Stimulated activated CD4-positive, alpha-beta T cell treated with anti-CD3 and anti-CD28 coated beads, Interleukin-4, amount 100 ng/mL, for 4 hours (primary cell): ENCODE results near the gene HERC4.
"Not testable (repeated sequence)": the region's sequence is repeated elsewhere in the genome, so short reads cannot be mapped to it uniquely, and the experiment has no call there.

Experiments
- DNase-seq, 2 experiments: peaks; one replicate each; pipeline ENCODE4 v3.0.0-alpha.2; 2020

The HERC4 gene

DNA sequence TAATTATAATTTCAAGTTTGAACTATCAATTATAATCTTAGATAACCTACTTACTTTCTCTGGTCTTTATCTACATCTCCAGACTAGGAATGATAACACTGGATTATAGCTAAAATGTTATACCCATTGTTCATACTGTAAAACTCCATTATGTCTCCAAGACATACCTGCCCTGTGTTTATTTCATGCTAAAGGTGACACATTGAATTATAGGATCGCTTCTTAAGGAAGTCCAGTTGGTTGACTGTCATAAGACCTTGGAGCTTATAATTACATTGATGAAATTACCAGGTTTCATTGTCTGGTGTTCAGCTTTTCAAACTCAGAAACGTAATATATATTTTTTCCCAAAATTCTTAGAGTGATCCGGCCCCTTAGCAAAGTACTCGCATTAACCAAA, 15.5 kb upstream of the HERC4 start:
- DNase-seq, result no peak

DNA sequence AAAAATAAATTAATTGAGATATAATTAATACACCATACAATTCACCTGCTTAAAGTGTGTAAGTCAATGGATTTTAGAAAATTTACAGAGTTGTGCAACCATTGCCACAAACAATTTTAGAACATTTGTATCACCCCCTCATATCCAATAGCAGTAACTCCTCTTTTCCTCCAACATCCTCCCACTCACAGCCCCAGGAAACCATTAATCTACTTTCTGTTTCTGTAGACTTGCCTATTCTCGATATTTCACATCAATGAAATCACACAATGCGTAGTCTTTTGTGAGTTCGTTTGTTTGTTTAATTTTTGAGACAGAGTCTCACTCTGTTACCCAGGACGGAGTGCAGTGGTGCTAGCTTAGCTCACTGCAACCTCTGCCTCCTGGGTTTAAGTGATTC, 13.7 kb upstream of the HERC4 start:
- DNase-seq, result no peak

DNA sequence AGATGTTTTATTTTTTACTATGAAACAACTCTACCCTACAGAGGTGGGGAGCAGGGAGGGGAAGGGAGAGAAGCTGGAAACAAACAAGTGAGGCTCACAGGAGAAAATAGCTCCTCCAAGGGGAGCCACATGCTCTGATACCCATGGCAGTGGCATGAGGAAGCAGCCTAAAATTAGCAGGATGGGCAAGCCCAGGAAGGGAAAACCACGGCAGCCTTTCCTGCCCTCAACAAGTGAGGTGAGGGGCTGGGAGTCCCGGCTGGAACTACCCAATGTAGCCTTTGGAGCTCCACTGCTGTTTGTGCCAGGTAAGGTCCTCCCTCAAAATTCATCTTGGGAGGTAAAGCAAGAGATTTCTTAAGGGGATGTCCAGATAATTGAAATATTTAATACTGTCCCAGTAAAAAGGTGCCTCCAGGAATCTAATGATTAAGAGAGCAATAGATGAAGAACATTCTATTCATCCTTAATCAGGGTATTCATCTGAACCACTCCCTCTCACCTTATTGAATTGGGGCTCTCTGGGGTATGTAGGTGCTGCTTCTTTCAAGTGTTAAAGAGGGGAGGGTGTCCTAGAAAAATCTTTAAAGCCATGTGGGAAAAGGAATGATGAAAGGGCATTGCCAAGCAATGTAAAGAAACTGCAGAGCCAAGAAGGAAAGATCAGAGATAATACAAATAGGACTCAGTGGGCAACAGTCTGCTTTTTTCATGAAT, 12.8 kb upstream of the HERC4 start:
- no peak for DNase-seq

DNA sequence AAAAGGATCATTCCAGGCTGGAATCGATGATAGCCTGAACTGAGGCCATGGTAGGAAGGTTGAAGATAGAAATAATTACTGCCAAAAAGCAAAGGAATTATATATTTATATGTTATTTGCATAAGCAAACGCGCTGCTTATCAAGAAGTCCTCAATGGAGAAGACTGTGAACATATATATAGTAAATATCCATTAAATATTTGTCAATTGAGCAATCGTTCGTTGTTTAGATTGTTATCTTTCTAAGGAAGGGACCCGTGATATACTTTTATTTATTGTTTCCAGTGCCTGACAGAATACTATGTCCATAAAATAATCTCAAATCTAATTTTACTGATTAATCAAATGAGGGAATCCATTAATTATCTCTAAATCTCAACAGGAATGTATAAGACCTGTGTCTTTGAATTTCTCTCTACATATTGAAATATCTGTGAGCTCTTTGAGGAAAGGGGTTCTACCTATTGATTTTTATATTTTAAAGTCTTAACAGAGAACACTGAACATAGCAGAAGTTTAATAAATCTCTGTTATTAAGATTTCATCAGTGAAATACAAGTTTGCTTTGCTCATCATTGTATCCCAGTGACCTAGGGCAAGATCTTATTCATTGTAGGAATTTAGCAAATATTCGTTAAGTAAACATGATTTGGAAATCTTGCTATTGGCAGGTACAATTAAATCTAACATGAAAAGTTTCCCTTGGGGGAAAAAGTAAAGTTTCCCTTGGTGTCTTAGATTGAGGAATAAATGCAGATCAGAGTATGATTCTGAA, 12.0 kb upstream of the HERC4 start:
- DNase-seq, result no peak

DNA sequence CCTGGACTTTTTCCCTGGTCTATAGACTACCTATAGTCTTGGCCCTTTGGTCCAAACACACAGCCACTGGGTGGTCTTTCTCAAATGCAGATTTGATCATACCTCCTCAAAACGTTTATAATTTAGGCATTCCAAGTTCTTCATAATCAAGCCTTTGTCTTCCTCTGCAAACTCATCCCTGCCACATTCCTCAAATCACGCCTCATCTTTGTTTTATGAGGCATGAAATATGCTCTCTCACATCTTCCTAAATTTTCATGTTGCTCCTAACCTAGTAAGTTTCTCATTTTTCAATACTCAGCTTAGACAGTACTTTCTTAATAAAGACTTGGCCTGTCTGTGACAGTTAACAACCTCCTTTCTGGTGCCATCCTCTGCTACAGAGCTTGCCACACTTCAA, 10.9 kb upstream of the HERC4 start:
- no peak for DNase-seq

DNA sequence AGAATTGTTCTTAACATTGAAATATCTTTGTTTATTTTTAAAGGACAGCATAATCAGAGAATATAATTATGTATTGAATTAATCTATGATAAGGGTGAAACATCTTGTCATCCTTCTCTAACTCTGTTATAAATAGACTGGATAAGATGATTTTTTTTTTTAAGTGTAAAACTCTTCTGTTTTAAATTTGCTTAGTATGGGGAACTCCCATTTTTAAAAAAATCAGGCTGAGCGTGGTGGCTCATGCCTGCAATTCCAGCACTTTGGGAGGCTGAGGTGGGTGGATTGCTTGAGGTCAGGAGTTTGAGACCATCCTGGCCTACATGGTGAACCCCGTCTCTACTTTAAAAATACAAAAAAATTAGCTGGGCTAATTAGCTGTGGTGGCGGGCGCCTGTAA, 9.4 kb upstream of the HERC4 start:
- DNase-seq, result no peak

DNA sequence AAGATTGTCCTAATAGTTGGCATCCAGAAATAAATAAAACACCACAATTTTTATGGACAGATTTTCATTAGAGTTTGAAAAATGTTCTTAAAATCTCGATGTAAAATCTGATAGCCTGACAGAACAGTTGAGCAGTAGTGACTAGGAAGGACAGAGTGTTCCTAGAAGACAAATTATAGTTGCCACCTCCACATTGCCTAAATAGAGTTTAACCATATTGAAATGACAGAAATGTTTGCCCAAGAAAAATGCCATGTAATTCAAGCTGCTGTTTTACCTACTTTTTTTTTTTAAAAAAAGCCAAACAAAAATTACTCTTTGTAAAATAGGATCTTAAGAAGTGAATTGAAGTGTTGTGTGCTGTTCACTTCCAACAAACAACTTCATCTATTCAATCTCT, 8.9 kb upstream of the HERC4 start:
- no peak for DNase-seq

DNA sequence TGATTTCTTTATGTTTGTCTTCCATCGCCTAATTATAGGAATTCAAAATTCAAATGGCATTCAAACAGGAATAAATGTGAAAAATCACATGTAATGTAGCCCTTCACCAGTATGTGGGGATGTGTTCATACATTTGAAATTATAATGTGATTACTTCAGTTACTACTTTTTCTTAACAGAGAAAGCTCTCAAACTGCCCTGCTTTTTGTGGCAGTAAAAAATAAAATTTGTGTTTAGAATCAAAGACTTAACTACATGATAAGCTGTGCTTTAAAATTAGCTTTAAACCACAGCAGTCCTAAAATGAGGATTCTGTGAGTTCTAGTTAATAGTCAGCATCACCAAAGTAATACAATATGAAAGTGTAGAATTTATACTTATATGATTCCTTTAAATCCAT, 7.8 kb upstream of the HERC4 start:
- DNase-seq, result no peak

DNA sequence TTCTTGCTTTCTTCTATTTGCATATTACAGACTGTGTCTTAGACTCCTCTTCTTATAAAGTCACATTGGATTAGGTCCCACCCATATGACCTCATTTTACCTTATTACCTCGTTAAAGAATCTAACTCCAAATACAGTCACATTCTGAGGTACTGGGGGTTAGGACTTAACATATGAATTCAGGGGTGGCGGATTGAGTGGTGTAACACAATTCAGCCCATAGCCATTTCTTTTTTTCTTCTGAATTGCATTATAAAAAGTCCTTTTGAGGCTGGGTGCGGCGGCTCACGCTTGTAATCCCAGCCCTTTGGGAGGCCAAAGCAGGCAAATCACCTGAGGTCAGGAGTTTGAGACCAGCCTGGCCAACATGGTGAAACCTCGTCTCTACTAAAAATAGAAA, 6.8 kb upstream of the HERC4 start:
- DNase-seq, result no peak

DNA sequence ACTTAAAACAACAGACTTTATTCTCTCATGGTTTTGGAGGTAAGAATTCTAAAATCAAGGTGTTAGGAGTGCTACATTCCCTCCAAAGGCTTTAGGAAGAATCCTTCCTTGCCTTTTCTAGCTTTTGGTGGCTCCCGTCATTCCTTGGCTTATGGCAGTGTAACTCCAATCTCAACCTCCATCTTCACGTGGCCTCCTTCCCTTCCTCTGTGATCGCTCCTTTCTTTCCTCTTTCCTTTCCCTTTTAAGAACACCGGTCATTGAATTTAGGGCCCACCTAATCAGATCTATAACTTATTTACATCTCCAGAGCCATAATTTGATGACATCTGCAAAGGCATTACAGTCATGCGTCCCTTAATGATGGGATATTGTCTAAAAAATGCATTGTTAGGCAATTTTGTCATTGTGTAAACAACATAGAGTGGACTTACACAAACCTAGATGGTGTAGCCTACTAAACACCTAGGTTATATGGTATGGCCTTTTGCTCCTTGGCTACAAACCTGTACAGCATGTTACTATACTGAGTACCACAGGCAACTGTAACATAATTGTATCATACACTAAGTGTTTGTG, 5.9 kb upstream of the HERC4 start:
- DNase-seq, result no peak

DNA sequence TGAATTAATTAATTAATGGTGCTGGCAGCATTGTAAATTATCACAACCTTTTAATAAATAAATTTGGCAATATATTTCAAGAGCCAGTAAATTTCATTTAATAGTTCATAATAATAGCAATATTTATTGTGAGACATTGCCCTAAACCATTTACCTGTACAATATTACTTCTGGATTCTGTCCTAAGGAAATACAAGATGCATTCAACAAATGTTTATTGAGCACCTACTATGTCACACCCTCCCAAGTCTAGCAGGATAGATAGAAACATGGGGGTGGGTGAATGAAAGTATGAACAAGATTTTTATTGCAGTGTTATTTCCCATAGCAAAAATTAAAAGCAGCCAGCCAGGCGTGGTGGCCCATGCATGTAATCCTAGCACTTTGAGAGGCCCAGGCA, 4.4 kb upstream of the HERC4 start:
- no peak for DNase-seq

DNA sequence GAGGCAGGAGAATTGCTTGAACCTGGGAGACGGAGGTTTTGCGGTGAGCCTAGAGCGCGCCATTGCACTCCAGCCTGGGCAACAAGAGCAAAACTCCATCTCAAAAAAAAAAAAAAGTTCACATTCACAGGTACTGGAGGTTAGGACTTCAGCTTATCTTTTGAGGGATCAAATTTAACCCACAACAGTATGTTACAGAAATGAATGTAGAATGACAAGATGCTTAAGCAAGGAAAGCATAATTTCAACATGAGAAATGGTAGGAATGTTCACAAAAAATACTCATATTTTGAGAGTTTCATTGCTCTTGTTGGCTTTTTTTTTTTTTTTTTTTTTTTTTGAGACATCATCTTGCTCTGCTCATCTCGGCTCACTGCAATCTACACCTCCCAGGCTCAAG, 1.9 kb upstream of the HERC4 start:
- no peak for DNase-seq

DNA sequence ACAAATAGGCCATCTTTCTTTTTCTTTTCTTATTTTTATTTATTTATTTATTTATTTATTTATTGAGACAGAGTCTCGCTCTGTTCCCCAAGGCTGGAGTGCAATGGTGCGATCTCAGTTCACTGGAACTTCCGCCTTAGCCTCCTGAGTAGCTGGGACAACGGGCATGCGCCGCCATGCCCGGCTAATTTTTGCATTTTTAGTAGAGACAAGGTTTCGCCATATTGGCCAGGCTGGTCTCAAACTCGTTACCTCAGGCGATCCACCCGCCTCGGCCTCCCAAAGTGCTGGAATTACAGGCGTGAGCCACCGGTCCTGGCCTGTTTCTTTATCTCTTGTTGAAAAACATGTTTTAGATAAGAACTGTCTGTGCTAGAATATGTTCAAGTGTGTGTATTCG, 998 bp upstream of the HERC4 start:
- not testable (repeated sequence) for DNase-seq

DNA sequence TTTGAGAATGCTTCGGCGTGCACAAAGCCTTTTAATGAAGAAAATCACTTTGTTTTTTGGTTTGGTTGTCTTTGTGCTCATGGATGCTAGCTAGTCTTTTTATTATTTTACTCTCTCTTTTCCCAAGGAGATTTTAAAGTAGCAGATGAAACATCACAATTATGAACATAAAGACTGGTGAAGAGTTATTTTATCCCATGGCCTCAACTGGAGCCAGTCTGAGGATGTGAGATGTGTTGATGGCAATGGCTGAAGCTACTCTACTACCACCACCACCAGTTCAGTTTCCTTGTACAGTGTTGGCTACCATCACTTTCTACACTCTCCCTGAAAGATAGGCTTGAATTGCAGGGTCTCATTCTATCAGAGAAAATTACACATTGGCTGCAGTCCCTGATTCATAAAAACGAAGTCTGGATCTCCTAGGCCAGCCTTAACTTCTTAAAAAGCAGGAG, 494 bp upstream of the HERC4 start:
- DNase-seq, result no peak

DNA sequence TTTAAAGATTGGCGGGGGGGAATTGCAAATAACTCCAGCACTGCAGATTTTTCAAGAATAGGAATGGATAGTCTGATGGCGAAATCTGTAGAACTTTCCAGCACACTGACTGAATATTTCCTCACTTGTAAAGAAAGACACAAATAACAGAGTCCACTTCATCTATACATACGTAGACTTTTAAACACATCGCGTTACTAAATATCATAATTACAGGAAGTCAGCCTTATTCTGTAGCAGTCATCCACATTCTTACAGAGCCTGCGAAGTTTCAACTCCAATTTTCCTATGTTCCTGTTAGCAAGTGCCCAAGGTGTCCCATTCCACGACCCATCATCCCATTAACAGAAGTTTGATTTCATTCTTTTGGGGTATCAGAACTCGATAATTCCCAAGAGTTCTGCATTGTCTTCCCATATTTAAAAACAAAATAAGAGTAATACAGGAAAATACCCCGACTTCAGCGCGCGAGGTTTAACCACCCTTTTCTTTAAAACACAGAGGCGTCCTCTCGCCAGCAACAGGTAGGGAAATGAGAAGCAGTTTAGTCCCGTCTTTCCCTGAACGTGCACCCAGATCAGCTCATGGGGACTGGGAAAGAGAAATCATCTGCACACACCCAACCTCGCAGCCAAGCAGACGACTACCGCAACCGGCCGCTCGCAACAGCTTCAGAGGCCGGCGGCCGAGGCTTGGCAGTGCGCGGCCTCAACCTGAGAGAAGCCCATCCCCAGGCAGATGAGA, 880 bp downstream of the HERC4 start:
- no peak for DNase-seq

DNA sequence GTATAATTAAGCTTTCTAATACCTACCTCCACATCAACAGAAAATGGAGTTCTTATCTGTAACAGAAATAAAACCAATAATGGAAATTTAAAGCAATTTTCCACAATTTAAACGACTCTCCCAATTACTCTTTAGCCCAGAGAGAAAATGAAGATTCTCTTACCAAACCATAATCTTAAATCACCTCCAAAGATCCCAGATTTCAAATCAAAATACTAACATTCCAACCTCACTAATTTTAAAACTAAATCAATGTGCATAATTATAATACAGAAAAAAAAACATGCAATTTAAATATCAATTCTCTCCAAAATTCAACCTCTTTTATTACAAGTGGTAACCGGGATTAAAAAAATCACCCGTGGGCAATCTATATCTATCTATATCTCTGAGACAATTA, 1.5 kb downstream of the HERC4 start:
- no peak for DNase-seq

DNA sequence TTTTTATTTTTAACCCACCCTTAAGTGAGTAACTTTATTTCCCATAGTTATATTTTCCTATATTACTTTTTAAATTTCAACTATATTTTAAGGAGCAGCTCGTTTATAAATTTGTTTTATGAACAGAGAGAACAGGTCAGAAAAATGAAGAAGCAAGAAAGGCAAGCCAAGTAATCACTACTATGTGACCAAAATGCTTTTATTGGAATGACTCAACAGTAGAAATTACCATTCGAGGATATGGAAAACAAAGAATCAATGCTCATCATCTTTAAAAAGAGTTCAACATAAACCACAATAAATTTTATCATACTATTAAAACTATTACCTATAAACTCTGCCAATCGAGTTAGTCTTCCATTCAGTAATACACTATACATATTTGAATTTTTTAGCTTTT, 7.6 kb downstream of the HERC4 start:
- DNase-seq, result no peak

DNA sequence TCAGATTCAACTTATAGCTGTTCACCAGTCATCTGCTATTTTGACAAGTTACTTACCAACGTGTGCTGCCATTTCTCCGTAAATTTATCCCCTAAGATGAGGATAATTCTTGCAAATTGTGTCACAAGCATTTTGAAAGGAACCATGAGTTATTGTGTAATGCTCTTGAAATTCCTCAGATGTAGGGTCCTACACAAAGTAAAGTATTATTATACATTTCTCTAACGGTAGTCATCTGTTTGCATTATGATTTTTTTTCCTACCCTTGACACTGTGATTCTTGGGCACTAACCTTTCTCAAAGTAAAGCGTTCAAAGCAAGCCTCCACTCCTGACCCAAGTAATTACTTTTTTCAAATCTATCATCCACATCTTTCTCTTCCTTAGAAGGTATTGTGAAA, 8.1 kb downstream of the HERC4 start:
- DNase-seq, result no peak

DNA sequence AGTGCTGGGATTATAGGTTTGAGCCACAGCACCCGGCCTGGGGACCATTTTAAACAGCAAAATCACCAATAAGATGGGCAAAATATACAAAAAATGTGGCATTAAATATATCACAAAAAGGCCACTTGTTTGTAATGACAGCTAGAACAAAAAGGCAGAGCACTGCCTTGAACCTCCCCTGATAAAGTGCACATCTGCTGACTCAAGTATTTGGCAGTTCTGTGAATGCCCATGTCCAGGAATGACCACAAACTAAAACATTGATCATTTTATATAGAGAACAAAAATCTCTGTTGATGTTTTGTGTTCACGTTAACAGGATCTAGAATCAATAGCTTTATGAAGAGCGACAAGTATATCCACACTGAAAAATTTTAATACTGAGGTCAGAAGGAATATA, 21.5 kb downstream of the HERC4 start:
- no peak for DNase-seq

DNA sequence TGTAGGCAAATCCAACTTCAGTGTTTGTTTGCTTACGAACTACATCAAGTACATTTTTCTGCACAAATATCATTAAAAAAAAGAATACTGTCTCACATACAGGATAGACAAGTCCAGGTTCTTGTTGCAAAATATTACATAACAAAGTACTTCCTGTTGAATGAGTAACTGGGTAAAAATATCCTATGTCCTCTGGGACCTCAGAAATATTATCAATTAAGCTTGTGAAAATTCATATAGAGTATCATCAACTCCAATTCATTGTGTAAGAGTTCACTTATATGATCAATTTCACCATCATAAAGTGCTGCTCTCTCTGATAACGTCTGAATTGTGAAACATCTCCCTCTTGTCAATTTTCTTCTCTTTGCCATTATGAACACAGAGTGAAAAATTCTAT, 22.6 kb downstream of the HERC4 start:
- DNase-seq, result no peak

DNA sequence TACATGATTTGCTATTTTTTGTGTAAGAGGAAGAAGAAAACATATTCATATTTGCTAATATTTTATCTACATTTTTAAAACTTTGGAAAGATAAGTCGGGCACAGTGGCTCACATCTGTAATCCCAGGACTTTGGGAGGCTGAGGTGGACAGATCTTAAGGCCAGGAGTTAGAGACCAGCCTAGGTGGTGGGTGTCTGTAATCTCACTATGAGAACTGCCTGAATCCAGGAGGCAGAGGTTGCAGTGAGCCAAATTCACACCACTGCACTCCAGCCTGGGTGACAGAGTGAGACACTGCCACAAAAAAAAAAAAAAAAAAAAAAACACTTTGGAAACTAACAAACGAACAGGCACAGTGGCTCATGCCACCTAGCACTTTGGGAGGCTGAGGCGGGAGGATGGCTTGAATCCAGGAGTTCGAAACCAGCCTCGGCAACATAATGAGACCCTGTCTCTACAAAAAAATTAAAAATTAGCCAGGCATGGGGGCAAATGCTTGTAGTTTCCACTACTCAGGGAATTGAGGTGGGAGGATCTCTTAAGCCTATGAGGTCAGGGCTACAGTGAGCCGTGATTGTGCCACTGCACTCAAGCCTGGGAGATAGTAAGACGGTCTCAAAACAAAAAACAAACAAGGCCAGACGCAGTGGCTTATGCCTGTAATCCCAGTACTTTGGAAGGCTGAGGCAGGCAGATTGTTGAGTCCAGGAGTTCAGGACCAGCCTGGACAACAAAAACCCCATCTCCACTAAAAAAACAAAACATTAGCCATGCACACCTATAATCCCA, 25.6 kb downstream of the HERC4 start:
- no peak for DNase-seq

DNA sequence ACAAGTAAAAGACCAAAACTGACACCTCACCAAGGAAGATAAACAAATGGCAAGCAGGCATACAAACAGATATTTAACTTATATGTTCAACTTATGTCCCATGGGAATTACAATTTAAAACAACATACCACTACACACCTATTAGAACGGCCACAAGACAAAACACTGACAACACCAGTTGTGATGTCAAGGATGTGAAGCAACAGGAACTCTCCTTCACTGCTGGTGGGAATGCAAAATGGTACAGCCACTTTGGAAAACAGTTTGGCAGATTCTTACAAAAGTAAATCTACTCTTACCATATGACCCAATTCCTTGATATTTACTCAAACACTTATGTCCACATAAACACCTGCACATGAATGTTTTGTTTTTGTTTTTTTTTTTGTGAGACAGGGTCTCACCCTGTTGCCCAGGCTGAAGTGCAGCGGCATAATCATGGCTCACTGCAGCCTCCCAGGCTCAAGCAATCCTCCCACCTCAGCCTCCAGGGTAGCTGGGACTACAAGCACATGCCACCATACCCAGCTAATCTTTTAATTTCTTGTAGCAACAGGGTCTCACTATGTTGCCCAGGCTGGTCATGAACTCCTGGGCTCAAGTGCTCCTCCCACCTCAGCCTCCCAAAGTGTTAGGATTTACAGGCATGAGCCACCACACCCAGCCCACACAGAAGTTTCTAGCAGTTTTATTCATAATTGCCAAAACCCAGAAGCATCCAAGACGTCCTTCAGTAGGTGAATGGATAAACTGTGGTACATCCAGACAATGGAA, 27.3 kb downstream of the HERC4 start:
- no peak for DNase-seq
